Neural cell (in vitro differentiated cells): ENCODE results near the gene ABCB6. TPM values are rescaled to one million over a fixed set of nuclear protein-coding genes. Genes with fewer than 3 reads are reported as not detected.

ENCODE experiments used
- H2AFZ ChIP-seq: fragments of 200-600, 300-800 bp; sonication (generic), shearing (Covaris generic); 2 replicates; pipeline ENCODE4 v1.6.0; 2014; ENCODE audit warnings: low read depth, mild to moderate bottlenecking, antibody characterized with exemption, low read length, moderate library complexity
- H3F3A ChIP-seq: fragments of 200-600 bp; shearing (Covaris generic); 2 replicates; pipeline ENCODE4 v1.6.1; 2016; ENCODE audit warnings: mild to moderate bottlenecking, moderate library complexity, mixed read lengths, antibody characterized with exemption, low read length; ENCODE audit not compliant: insufficient read depth, poor library complexity, severe bottlenecking
- H3K27ac ChIP-seq: fragments of 200-600, 300-800 bp; sonication (generic), shearing (Covaris generic); 2 replicates; pipeline ENCODE4 v1.5.1; 2014; ENCODE audit warnings: mild to moderate bottlenecking, low read length, moderate library complexity
- H3K27me3 ChIP-seq: fragments of 300-800, 200-600 bp; sonication (generic), shearing (Covaris generic); 2 replicates; pipeline ENCODE4 v1.6.0; 2014; ENCODE audit warnings: mild to moderate bottlenecking, low read depth, low read length, moderate library complexity; ENCODE audit not compliant: insufficient read depth
- H3K36me3 ChIP-seq: fragments of 300-800, 200-600 bp; sonication (generic), shearing (Covaris generic); 2 replicates; pipeline ENCODE4 v1.5.1; 2014; ENCODE audit warnings: mild to moderate bottlenecking, antibody characterized with exemption, low read length, moderate library complexity; ENCODE audit not compliant: insufficient read depth
- H3K4me2 ChIP-seq: fragments of 300-800, 200-600 bp; sonication (generic), shearing (Covaris generic); 2 replicates; pipeline ENCODE4 v1.6.0; 2014; ENCODE audit warnings: mild to moderate bottlenecking, low read length
- H3K4me3 ChIP-seq: fragments of 300-800, 200-600 bp; sonication (generic), shearing (Covaris generic); 2 replicates; pipeline ENCODE4 v1.5.1; 2014; ENCODE audit warnings: mild to moderate bottlenecking, low read length, moderate library complexity
- H3K79me2 ChIP-seq: fragments of 200-600 bp; shearing (Covaris generic); replicated peaks from 2 replicates; pipeline ENCODE4 v1.6.0; 2014; ENCODE audit warnings: mild to moderate bottlenecking, low read length, moderate library complexity; ENCODE audit not compliant: insufficient read depth
- H3K9ac ChIP-seq: fragments of 300-800, 200-600 bp; sonication (generic), shearing (Covaris generic); 2 replicates; pipeline ENCODE4 v1.6.1; 2016; ENCODE audit warnings: mild to moderate bottlenecking, low read length, mixed read lengths
- H3K9me2 ChIP-seq: fragments of 200-600 bp; shearing (Covaris generic); 2 replicates; pipeline ENCODE4 v1.6.1; 2016; ENCODE audit warnings: mild to moderate bottlenecking, low read length, mixed read lengths; ENCODE audit not compliant: insufficient read depth
- H3K9me3 ChIP-seq: fragments of 200-600, 300-800 bp; sonication (generic), shearing (Covaris generic); 2 replicates; pipeline ENCODE4 v1.6.1; 2016; ENCODE audit warnings: mild to moderate bottlenecking, mixed run types, low read length, moderate library complexity, mixed read lengths
- H4K20me1 ChIP-seq: fragments of 200-600 bp; shearing (Covaris generic); 2 replicates; pipeline ENCODE4 v1.6.1; 2016; ENCODE audit warnings: mild to moderate bottlenecking, mixed run types; ENCODE audit not compliant: insufficient read depth
- CTCF ChIP-seq: fragments of 450-650 bp; IDR thresholded peaks from 2 replicates; pipeline ENCODE4 v1.5.1; 2014; ENCODE audit warnings: antibody characterized with exemption, mild to moderate bottlenecking, moderate library complexity; ENCODE audit not compliant: poor library complexity, severe bottlenecking
- EP300 ChIP-seq: fragments of 450-650 bp; conservative IDR thresholded peaks from 2 replicates; pipeline ENCODE4 v1.6.1; 2014; ENCODE audit warnings: antibody characterized with exemption, mild to moderate bottlenecking, moderate library complexity; ENCODE audit not compliant: poor library complexity, severe bottlenecking
- EZH2 ChIP-seq: fragments of 200-600, 300-800 bp; shearing (Covaris generic), sonication (generic); IDR thresholded peaks from 2 replicates; pipeline ENCODE4 v1.6.1; 2014; ENCODE audit warnings: antibody characterized with exemption, low read length, borderline replicate concordance, mild to moderate bottlenecking; ENCODE audit not compliant: insufficient read depth, poor library complexity, severe bottlenecking
- MXI1 ChIP-seq: fragments of 450-650 bp; conservative IDR thresholded peaks from 2 replicates; pipeline ENCODE4 v1.6.1; 2014; ENCODE audit warnings: antibody characterized with exemption, mild to moderate bottlenecking; ENCODE audit not compliant: poor library complexity, severe bottlenecking
- POLR2AphosphoS5 ChIP-seq: IDR thresholded peaks from 2 replicates; pipeline ENCODE4 v1.6.1; 2012
- RAD21 ChIP-seq: fragments of 450-650 bp; conservative IDR thresholded peaks from 2 replicates; pipeline ENCODE4 v1.6.1; 2014; ENCODE audit warnings: antibody characterized with exemption, mild to moderate bottlenecking, moderate library complexity
- SMC3 ChIP-seq: fragments of 450-650 bp; conservative IDR thresholded peaks from 2 replicates; pipeline ENCODE4 v1.6.1; 2014; ENCODE audit warnings: antibody characterized with exemption, mild to moderate bottlenecking, moderate library complexity; ENCODE audit not compliant: poor library complexity
- TAF1 ChIP-seq: IDR thresholded peaks from 2 replicates; pipeline ENCODE4 v1.6.1; 2012; ENCODE audit warnings: low read depth
- polyA plus RNA-seq: library from polyadenylated mRNA; depleted of rRNA; stranded (reverse); fragments of >200 nt; gene quantifications from 2 replicates; pipeline ENCODE4 v1.2.3, GENCODE V29; 2014

ABCB6 gene
- polyA plus RNA-seq, 1 donor from 2014 or later: 28.1 TPM

GRCh38 chr2:219197388-219197787, 21.4 kb downstream of the ABCB6 start:
- H4K20me1 ChIP-seq: no peaks in the 10 kb centered on the region
- no peak overlapping the region for H2AFZ ChIP-seq
- H3K36me3 ChIP-seq: no peaks in the 10 kb centered on the region
- H3K9ac ChIP-seq: no peak overlapping the region
- no peaks in the 10 kb centered on the region for H3K79me2 ChIP-seq
- no peaks in the 10 kb centered on the region for H3K9me3 ChIP-seq
- H3K4me3 ChIP-seq: no peak overlapping the region
- no peaks in the 10 kb centered on the region for H3K9me2 ChIP-seq
- no peak overlapping the region for H3K27ac ChIP-seq
- no peaks in the 10 kb centered on the region for H3K27me3 ChIP-seq
- no peaks in the 10 kb centered on the region for H3F3A ChIP-seq
- no peak overlapping the region for H3K4me2 ChIP-seq
- no peak for TF ChIP-seq CTCF

GRCh38 chr2:219186754-219187456, 31.9 kb downstream of the ABCB6 start:
- Histone ChIP-seq H3K9me3 (no peaks in the 10 kb centered on the region), H3F3A (no peaks in the 10 kb centered on the region), H2AFZ (no peak overlapping the region), H3K9ac (no peak overlapping the region), H3K27me3 (no peaks in the 10 kb centered on the region), H3K79me2 (no peaks in the 10 kb centered on the region), H3K9me2 (no peaks in the 10 kb centered on the region), H3K27ac (no peak overlapping the region), H3K4me3 (no peak overlapping the region), H3K4me2 (no peak overlapping the region), H4K20me1 (no peaks in the 10 kb centered on the region), H3K36me3 (no peaks in the 10 kb centered on the region)
- TF ChIP-seq MXI1 (no peak), EZH2 (no peak), SMC3 (no peak), POLR2AphosphoS5 (no peak), CTCF (no peak), RAD21 (no peak), TAF1 (no peak), EP300 (no peak)

GRCh38 chr2:219184121-219184520, 34.6 kb downstream of the ABCB6 start:
- H3F3A ChIP-seq: no peaks in the 10 kb centered on the region
- no peak overlapping the region for H3K4me2 ChIP-seq
- no peak overlapping the region for H2AFZ ChIP-seq
- no peak for TF ChIP-seq TAF1
- TF ChIP-seq SMC3: no peak
- no peak for TF ChIP-seq CTCF
- no peaks in the 10 kb centered on the region for H3K9me3 ChIP-seq
- peaks cover 6% of the 10 kb centered on the region for H3K36me3 ChIP-seq
- no peak overlapping the region for H3K4me3 ChIP-seq
- H3K79me2 ChIP-seq: peaks cover 10% of the 10 kb centered on the region
- no peaks in the 10 kb centered on the region for H3K27me3 ChIP-seq
- H3K9ac ChIP-seq: no peak overlapping the region
- H3K9me2 ChIP-seq: no peaks in the 10 kb centered on the region
- no peak overlapping the region for H3K27ac ChIP-seq
- H4K20me1 ChIP-seq: no peaks in the 10 kb centered on the region
